SK-N-SH (cell line): ENCODE results near the gene GALK1. TPM values are rescaled to one million over a fixed set of nuclear protein-coding genes. Genes with fewer than 3 reads are reported as not detected.

Experiments
- CTCF ChIA-PET: fragments of 300-600, 350-600 bp; formaldehyde crosslinking; extraction: SDS; loops from one replicate; lab custom pipeline; 2021; lab: Yijun Ruan, JAX
- POLR2A ChIA-PET: fragments of 350-600 bp; sonication (Branson Sonifier 250); formaldehyde crosslinking; extraction: SDS; loops from one replicate; lab custom pipeline; 2020; ENCODE audit warnings: antibody characterized with exemption, inconsistent platforms; lab: Yijun Ruan, JAX
- DNase-seq: peaks from one replicate; pipeline ENCODE4 v3.0.0; 2012
- H2AFZ ChIP-seq: fragments of 200-600 bp; sonication (generic); 2 replicates; pipeline ENCODE4 v1.8.1; 2016; ENCODE audit warnings: antibody characterized with exemption, mild to moderate bottlenecking, low read depth
- H3F3A ChIP-seq: fragments of 200-600 bp; sonication (generic); replicated peaks from 2 replicates; pipeline ENCODE3; 2016; ENCODE audit warnings: antibody characterized with exemption, mild to moderate bottlenecking; ENCODE audit not compliant: insufficient read depth
- H3K27ac ChIP-seq, 2 experiments: fragments of 200-500 bp in 1 of 2; fragments of 200-600 bp in 1 of 2; sonication (Bioruptor generic) in 1 of 2; sonication (generic), shearing (Covaris generic) in 1 of 2; 2 replicates each; pipeline versions ENCODE4 v1.5.1 to v1.6.1; 2014 to 2016; ENCODE audit warnings: low read depth in 2 of 2, inconsistent platforms in 1 of 2, low read length in 1 of 2, mild to moderate bottlenecking in 1 of 2, mixed read lengths in 1 of 2
- H3K27me3 ChIP-seq: fragments of 200-600 bp; sonication (generic), shearing (Covaris generic); 2 replicates; pipeline ENCODE4 v1.6.1; 2016; ENCODE audit warnings: mixed run types; ENCODE audit not compliant: insufficient read depth
- H3K36me3 ChIP-seq, 2 experiments: fragments of 200-500 bp in 1 of 2; fragments of 200-600 bp in 1 of 2; sonication (Bioruptor generic) in 1 of 2; sonication (generic) in 1 of 2; replicated peaks in 1 of 2; 2 replicates each; pipeline versions ENCODE3 to v1.5.1; 2014 to 2016; ENCODE audit warnings: low read length in 1 of 2, mild to moderate bottlenecking in 1 of 2; ENCODE audit not compliant: insufficient read depth in 2 of 2, control insufficient read depth in 1 of 2
- H3K4me1 ChIP-seq, 2 experiments: fragments of 200-500 bp in 1 of 2; fragments of 200-600 bp in 1 of 2; sonication (Bioruptor generic) in 1 of 2; sonication (generic), shearing (Covaris generic) in 1 of 2; 2 replicates each; pipeline versions ENCODE4 v1.5.1 to v1.6.1; 2014 to 2016; ENCODE audit warnings: low read depth in 1 of 2, low read length in 1 of 2, mixed run types in 1 of 2; ENCODE audit not compliant: insufficient read depth in 2 of 2, control insufficient read depth in 1 of 2
- H3K4me2 ChIP-seq: fragments of 200-600 bp; sonication (generic), shearing (Covaris generic); 2 replicates; pipeline ENCODE4 v1.6.1; 2017; ENCODE audit warnings: mixed run types
- H3K4me3 ChIP-seq, 2 experiments: fragments of 200-500 bp in 1 of 2; fragments of 200-600 bp in 1 of 2; sonication (Bioruptor generic) in 1 of 2; sonication (generic), shearing (Covaris generic) in 1 of 2; 2 replicates each; pipeline versions ENCODE4 v1.5.1 to v1.8.1; 2014 to 2016; ENCODE audit warnings: low read depth in 2 of 2, inconsistent platforms in 1 of 2, low read length in 1 of 2, mild to moderate bottlenecking in 1 of 2, mixed read lengths in 1 of 2, moderate library complexity in 1 of 2
- H3K79me2 ChIP-seq: fragments of 200-600 bp; sonication (generic); 2 replicates; pipeline ENCODE4 v1.8.1; 2017; ENCODE audit warnings: mild to moderate bottlenecking; ENCODE audit not compliant: insufficient read depth
- H3K9ac ChIP-seq: fragments of 200-600 bp; sonication (generic); 2 replicates; pipeline ENCODE4 v1.6.1; 2017; ENCODE audit warnings: mixed run types
- H3K9me2 ChIP-seq: fragments of 200-600 bp; sonication (generic); 2 replicates; pipeline ENCODE4 v1.6.1; 2017; ENCODE audit warnings: mixed run types
- H3K9me3 ChIP-seq: fragments of 200-600 bp; sonication (generic); 2 replicates; pipeline ENCODE4 v1.6.1; 2017; ENCODE audit warnings: mixed run types, mild to moderate bottlenecking, moderate library complexity
- H4K20me1 ChIP-seq: fragments of 200-600 bp; sonication (generic); 2 replicates; pipeline ENCODE4 v1.6.1; 2017; ENCODE audit warnings: mild to moderate bottlenecking, mixed run types; ENCODE audit not compliant: insufficient read depth
- CTCF ChIP-seq: fragments of 200-600 bp; sonication (generic); IDR thresholded peaks from 2 replicates; pipeline ENCODE4 v1.6.1; 2017; ENCODE audit warnings: antibody characterized with exemption, mild to moderate bottlenecking, moderate library complexity
- ELF1 ChIP-seq: IDR thresholded peaks from 2 replicates; pipeline ENCODE4 v1.4.0; 2012
- EZH2phosphoT487 ChIP-seq: fragments of 200-600 bp; sonication (generic); IDR thresholded peaks from 2 replicates; pipeline ENCODE4 v1.6.1; 2017; ENCODE audit warnings: low read depth, mixed run types, mild to moderate bottlenecking, antibody characterized with exemption, moderate library complexity, borderline replicate concordance
- FOSL2 ChIP-seq: IDR thresholded peaks from 2 replicates; pipeline ENCODE4 v1.4.0; 2012; ENCODE audit warnings: low read depth, mild to moderate bottlenecking, moderate library complexity, borderline replicate concordance
- FOXJ3 ChIP-seq: sonication (generic); formaldehyde crosslinking; IDR thresholded peaks from 2 replicates; pipeline ENCODE4 v1.5.1; 2020; ENCODE audit warnings: mild to moderate bottlenecking, missing genetic modification reagents
- FOXM1 ChIP-seq: IDR thresholded peaks from 2 replicates; pipeline ENCODE4 v1.4.0; 2012; ENCODE audit warnings: low read depth, mild to moderate bottlenecking
- GATA2 ChIP-seq: sonication (generic); formaldehyde crosslinking; IDR thresholded peaks from 2 replicates; pipeline ENCODE4 v1.5.0; 2020; ENCODE audit warnings: mild to moderate bottlenecking, missing genetic modification reagents
- IRF3 ChIP-seq: fragments of 150-350 bp; IDR thresholded peaks from 2 replicates; pipeline ENCODE4 v1.6.1; 2016; ENCODE audit warnings: mild to moderate bottlenecking, low read depth, low read length
- MXI1 ChIP-seq: IDR thresholded peaks from 2 replicates; pipeline ENCODE4 v1.6.1; 2012; ENCODE audit warnings: mild to moderate bottlenecking, low read depth, low read length, improper control_type of control experiment
- RAD21 ChIP-seq: IDR thresholded peaks from 2 replicates; pipeline ENCODE4 v1.6.1; 2012; ENCODE audit warnings: mild to moderate bottlenecking, low read length
- RFX5 ChIP-seq: IDR thresholded peaks from 2 replicates; pipeline ENCODE4 v1.6.1; 2012; ENCODE audit warnings: mild to moderate bottlenecking, improper control_type of control experiment, low read length
- RXRA ChIP-seq: IDR thresholded peaks from 2 replicates; pipeline ENCODE4 v1.4.0; 2012; ENCODE audit warnings: low read depth, mild to moderate bottlenecking, borderline replicate concordance
- TCF12 ChIP-seq: IDR thresholded peaks from 2 replicates; pipeline ENCODE4 v1.4.0; 2012
- ZBTB33 ChIP-seq: IDR thresholded peaks from 2 replicates; pipeline ENCODE4 v1.4.0; 2012; ENCODE audit warnings: low read depth, borderline replicate concordance
- WGBS: methylation state at CpG from one replicate; pipeline ENCODE4 v1.1.6; 2017; ENCODE audit warnings: low lambda C conversion rate; 5-methylcytosine and 5-hydroxymethylcytosine counted together
- polyA plus RNA-seq, 3 experiments: library from polyadenylated mRNA; depleted of rRNA; stranded (reverse); fragments of >200 nt; gene quantifications; 2 replicates each; pipeline ENCODE4 v1.2.3, GENCODE V29; 2012

The GALK1 gene
- polyA plus RNA-seq, 1 of the 3 experiments (the other 2 are of a cell fraction), result 36.5 TPM

- H3K4me3 ChIP-seq, result peak overlapping the region; percentile 58 to 92
- no peaks in the 10 kb centered on the region for H4K20me1 ChIP-seq
- TF ChIP-seq FOXM1 (0 out of 2 replicates have a peak, but pooled peaks have one; percentile 12), CTCF (peak; percentile 66; the same call in 1 of the 2 replicates), IRF3 (no peak), TCF12 (no peak), ELF1 (no peak)
- H3K27me3 ChIP-seq, result no peaks in the 10 kb centered on the region
- no peaks in the 10 kb centered on the region for H3K9me3 ChIP-seq
- peak overlapping the region; percentile 98 for H3K4me2 ChIP-seq
- peak overlapping the region; percentile 33 to 44; a peak in 3 of 4 replicates for H3K27ac ChIP-seq
- H3F3A ChIP-seq, result peaks cover 20% of the 10 kb centered on the region
- peaks cover 0 to 3% of the 10 kb centered on the region in 2 experiments for H3K36me3 ChIP-seq
- no peaks in the 10 kb centered on the region for H3K79me2 ChIP-seq
- H3K9me2 ChIP-seq, result no peaks in the 10 kb centered on the region
- H3K4me1 ChIP-seq, result peaks cover 8 to 15% of the 10 kb centered on the region in 2 experiments; a peak in 2 of 4 replicates
- no peak for DNase-seq
- peak overlapping the region; percentile 71 for H3K9ac ChIP-seq
- CTCF ChIA-PET, result interaction anchor here (0.7 to 31.4 kb wide), 17 partner anchors 10 to 698 kb away, joined by 3 to 1370 read pairs (median 9); partner anchors contain the start of genes SMIM5, TRIM65, UNC13D and UNK
- POLR2A ChIA-PET, result interaction anchor here (1.1 to 8.4 kb wide), 6 partner anchors 10 to 66 kb away, joined by 3 to 161 read pairs (median 9); partner anchors contain the start of gene UNK
- H2AFZ ChIP-seq, result peak overlapping the region; percentile 99
- WGBS, result 30% methylated on average over 4 of the region's 14 CpGs
Observed at GRCh38 chr17:75764417-75764710, 628 bp downstream of the GALK1 start.

GRCh38 chr17:75763613-75764416 lies 1.2 kb downstream of the GALK1 start:
- POLR2A ChIA-PET, result interaction anchor here (1.1 to 8.4 kb wide), 6 partner anchors 9 to 35 kb away, joined by 3 to 161 read pairs (median 9); partner anchors contain the start of gene UNK

More at GRCh38 chr17:75763613-75764416, 1.2 kb downstream of the GALK1 start:
- peak overlapping the region; percentile 98 for H3K4me2 ChIP-seq
- CTCF ChIA-PET, result interaction anchor here (0.7 to 31.4 kb wide), 16 partner anchors 9 to 698 kb away, joined by 3 to 1370 read pairs (median 12); partner anchors contain the start of genes SMIM5, TRIM65, UNC13D and UNK
- H3K27ac ChIP-seq, result peak overlapping the region in 1 of 2 experiments; percentile 44; a peak in 1 of 4 replicates
- TF ChIP-seq MXI1, result no peak
- no peak for TF ChIP-seq FOXJ3 (CRISPR knock-in tag)
- TF ChIP-seq RFX5, result no peak
- no peak for TF ChIP-seq FOSL2
- TF ChIP-seq EZH2phosphoT487, result no peak
- TF ChIP-seq IRF3, result no peak
- no peak for TF ChIP-seq ZBTB33
- no peak for TF ChIP-seq RAD21
- TF ChIP-seq ELF1, result no peak
- no peak for TF ChIP-seq RXRA
- TF ChIP-seq GATA2, result no peak
- no peaks in the 10 kb centered on the region for H3K9me2 ChIP-seq
- H3K36me3 ChIP-seq, result peaks cover 0 to 3% of the 10 kb centered on the region in 2 experiments
- peak overlapping the region; percentile 71 for H3K9ac ChIP-seq
- no peaks in the 10 kb centered on the region for H4K20me1 ChIP-seq
- H3K27me3 ChIP-seq, result no peaks in the 10 kb centered on the region
- DNase-seq, result peak; percentile 47
- H3K4me3 ChIP-seq, result peak overlapping the region; percentile 58 to 92
- H2AFZ ChIP-seq, result peak overlapping the region; percentile 99
- peaks cover 8 to 13% of the 10 kb centered on the region in 2 experiments; a peak in 2 of 4 replicates for H3K4me1 ChIP-seq
- H3F3A ChIP-seq, result peaks cover 20% of the 10 kb centered on the region
- H3K9me3 ChIP-seq, result no peaks in the 10 kb centered on the region
- H3K79me2 ChIP-seq, result no peaks in the 10 kb centered on the region
- 83% methylated on average over 6 of the region's 16 CpGs for WGBS
